HepG2 (cell line): Measurements from ENCODE around the gene CA11.

Experiments
- CEBPG ChIP-seq: IDR thresholded peaks from 2 replicates; pipeline ENCODE4 v1.6.1; 2016
- FOSL1 ChIP-seq: sonication (generic); formaldehyde crosslinking; IDR thresholded peaks from 2 replicates; pipeline ENCODE4 v1.9.0; 2021; ENCODE audit warnings: missing genetic modification reagents, borderline replicate concordance
- HDAC2 ChIP-seq: sonication (generic); formaldehyde crosslinking; IDR thresholded peaks from 2 replicates; pipeline ENCODE4 v1.4.0; 2020; ENCODE audit warnings: missing genetic modification reagents
- ZNF274 ChIP-seq: sonication (generic); formaldehyde crosslinking; IDR thresholded peaks from 2 replicates; pipeline ENCODE4 v1.5.1; 2020; ENCODE audit warnings: mild to moderate bottlenecking, missing genetic modification reagents

- TF ChIP-seq CEBPG (CRISPR knock-in tag) (no peak), HDAC2 (CRISPR knock-in tag) (no peak), ZNF274 (CRISPR knock-in tag) (no peak), FOSL1 (CRISPR knock-in tag) (no peak)
Observed at GRCh38 chr19:48609571-48610108, 36.3 kb downstream of the CA11 start.
